ENCODE measurements around the gene TTC29. TPM values are rescaled to one million over a fixed set of nuclear protein-coding genes. Genes with fewer than 3 reads are reported as not detected.
"Not testable (repeated sequence)": the region's sequence is repeated elsewhere in the genome, so short reads cannot be mapped to it uniquely, and the experiment has no call there.

Gene TTC29
- total RNA-seq, 1 experiment from 2014 or later, result not detected

- no peak overlapping the region for H3K4me3 Mint-ChIP-seq (ENCODE audit: unreplicated experiment)
- H3K4me1 Mint-ChIP-seq (ENCODE audit: insufficient read depth, unreplicated experiment), result no peaks in the 10 kb centered on the region
- H3K36me3 Mint-ChIP-seq (ENCODE audit: insufficient read depth, unreplicated experiment), result no peaks in the 10 kb centered on the region
- BruUV-seq (replicated peaks), result no TSS peak
- TF ChIP-seq, protein P1, sequence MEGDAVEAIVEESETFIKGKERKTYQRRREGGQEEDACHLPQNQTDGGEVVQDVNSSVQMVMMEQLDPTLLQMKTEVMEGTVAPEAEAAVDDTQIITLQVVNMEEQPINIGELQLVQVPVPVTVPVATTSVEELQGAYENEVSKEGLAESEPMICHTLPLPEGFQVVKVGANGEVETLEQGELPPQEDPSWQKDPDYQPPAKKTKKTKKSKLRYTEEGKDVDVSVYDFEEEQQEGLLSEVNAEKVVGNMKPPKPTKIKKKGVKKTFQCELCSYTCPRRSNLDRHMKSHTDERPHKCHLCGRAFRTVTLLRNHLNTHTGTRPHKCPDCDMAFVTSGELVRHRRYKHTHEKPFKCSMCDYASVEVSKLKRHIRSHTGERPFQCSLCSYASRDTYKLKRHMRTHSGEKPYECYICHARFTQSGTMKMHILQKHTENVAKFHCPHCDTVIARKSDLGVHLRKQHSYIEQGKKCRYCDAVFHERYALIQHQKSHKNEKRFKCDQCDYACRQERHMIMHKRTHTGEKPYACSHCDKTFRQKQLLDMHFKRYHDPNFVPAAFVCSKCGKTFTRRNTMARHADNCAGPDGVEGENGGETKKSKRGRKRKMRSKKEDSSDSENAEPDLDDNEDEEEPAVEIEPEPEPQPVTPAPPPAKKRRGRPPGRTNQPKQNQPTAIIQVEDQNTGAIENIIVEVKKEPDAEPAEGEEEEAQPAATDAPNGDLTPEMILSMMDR (IDR thresholded peaks at IDR 0.05; ENCODE audit: unreplicated experiment), result no peak
- ChIA-PET CTCF (no interaction called here), POLR2A (no interaction called here)
- no peak for DNase-seq (ENCODE audit: unreplicated experiment)
- peaks cover 5% of the 10 kb centered on the region for H3K9me3 Mint-ChIP-seq (ENCODE audit: unreplicated experiment)
- H3K27ac Mint-ChIP-seq (ENCODE audit: low read depth, unreplicated experiment), result no peak overlapping the region
- intact Hi-C loops (cut with micrococcal nuclease), result no loop called here
- H3K27me3 Mint-ChIP-seq (ENCODE audit: insufficient read depth, unreplicated experiment), result peaks cover 19% of the 10 kb centered on the region
Measured at GRCh38 chr4:146763560-146763959, 182.1 kb downstream of the TTC29 start.

DNA sequence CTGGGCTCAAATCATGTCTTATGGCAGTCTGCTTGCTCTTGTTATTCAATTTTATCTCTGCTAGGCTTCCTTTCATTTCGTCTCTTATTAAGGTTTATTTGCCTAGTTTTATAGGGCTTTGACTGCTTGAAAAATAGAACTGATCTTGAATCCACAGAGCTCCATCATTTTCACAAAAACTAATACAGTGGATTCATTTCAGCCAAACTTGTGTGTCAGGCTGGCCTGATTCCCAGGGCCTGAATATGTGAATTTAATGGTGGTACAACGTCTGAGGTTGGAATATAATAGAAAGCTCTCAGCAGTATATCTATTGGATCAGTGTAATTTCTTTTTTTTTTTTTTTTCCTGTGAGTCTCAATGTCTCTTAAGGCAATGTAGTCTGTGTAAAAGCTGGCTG, 183.6 kb downstream of the TTC29 start:
- no peak overlapping the region for H3K27ac Mint-ChIP-seq (ENCODE audit: low read depth, unreplicated experiment)
- peaks cover 14% of the 10 kb centered on the region for H3K9me3 Mint-ChIP-seq (ENCODE audit: unreplicated experiment)
- intact Hi-C loops (cut with micrococcal nuclease), result no loop called here
- peaks cover 35% of the 10 kb centered on the region for H3K27me3 Mint-ChIP-seq (ENCODE audit: insufficient read depth, unreplicated experiment)
- no TSS peak for BruUV-seq (replicated peaks)
- DNase-seq (ENCODE audit: unreplicated experiment), result no peak
- H3K4me1 Mint-ChIP-seq (ENCODE audit: insufficient read depth, unreplicated experiment), result no peaks in the 10 kb centered on the region
- no peak overlapping the region for H3K4me3 Mint-ChIP-seq (ENCODE audit: unreplicated experiment)
- ChIA-PET POLR2A (interaction anchor here (0.7 kb wide), 1 partner anchor 37 kb away, joined by 3 read pairs; no protein-coding TSS in a partner anchor), CTCF (no interaction called here)
- TF ChIP-seq, protein P1 (IDR thresholded peaks at IDR 0.05; ENCODE audit: unreplicated experiment), result no peak
- no peaks in the 10 kb centered on the region for H3K36me3 Mint-ChIP-seq (ENCODE audit: insufficient read depth, unreplicated experiment)

DNA sequence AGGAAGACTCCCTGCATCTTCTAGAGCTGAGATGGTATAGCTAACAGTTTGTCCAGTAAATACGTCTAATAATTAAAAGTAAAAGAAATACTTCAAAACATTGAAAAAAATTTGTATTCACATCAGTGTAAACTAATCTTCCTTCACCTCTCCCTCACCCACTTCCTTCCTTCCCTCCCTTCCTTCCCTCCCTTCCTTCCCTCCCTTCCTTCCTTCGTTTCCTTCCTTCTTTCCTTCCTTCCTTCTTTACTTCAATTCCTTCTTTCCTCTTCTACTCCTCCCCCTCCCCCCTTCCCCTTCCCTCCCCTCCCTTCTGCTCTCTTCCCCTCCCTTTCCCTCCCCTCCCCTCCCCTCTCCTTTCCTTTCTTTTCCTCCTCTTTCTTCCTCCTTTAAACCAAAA, 203.2 kb downstream of the TTC29 start:
- no TSS peak for BruUV-seq (replicated peaks)
- TF ChIP-seq, protein P1 (IDR thresholded peaks at IDR 0.05; ENCODE audit: unreplicated experiment), result no peak
- H3K36me3 Mint-ChIP-seq (ENCODE audit: insufficient read depth, unreplicated experiment), result no peaks in the 10 kb centered on the region
- POLR2A ChIA-PET, result no interaction called here
- no peak for DNase-seq (ENCODE audit: unreplicated experiment)
- peaks cover 18% of the 10 kb centered on the region for H3K27me3 Mint-ChIP-seq (ENCODE audit: insufficient read depth, unreplicated experiment)
- no peak overlapping the region for H3K4me3 Mint-ChIP-seq (ENCODE audit: unreplicated experiment)
- CTCF ChIA-PET, result no interaction called here
- intact Hi-C loops (cut with micrococcal nuclease), result no loop called here
- H3K9me3 Mint-ChIP-seq (ENCODE audit: unreplicated experiment), result no peaks in the 10 kb centered on the region
- no peak overlapping the region for H3K27ac Mint-ChIP-seq (ENCODE audit: low read depth, unreplicated experiment)
- no peaks in the 10 kb centered on the region for H3K4me1 Mint-ChIP-seq (ENCODE audit: insufficient read depth, unreplicated experiment)

DNA sequence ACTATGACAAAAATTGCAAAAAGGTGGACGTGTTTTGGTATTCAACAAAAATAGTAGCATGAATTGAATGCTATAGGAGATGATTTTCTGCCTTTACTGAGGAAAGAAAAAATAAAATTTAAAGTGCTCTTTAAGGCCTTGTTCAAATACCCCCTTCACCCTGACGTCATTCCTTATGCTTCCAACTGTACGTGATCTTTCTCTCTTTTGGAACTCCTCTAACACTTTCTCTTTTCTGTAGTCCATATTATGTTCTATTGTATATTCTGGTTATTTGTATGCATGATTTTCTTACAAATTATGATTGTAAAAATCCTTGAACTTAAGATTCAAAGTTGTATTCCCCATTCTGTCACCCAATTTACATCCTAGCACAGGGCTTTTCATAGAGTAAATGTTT, 206.5 kb downstream of the TTC29 start:
- ChIA-PET POLR2A (no interaction called here), CTCF (no interaction called here)
- peaks cover 28% of the 10 kb centered on the region for H3K27me3 Mint-ChIP-seq (ENCODE audit: insufficient read depth, unreplicated experiment)
- BruUV-seq (replicated peaks), result no TSS peak
- no peaks in the 10 kb centered on the region for H3K4me1 Mint-ChIP-seq (ENCODE audit: insufficient read depth, unreplicated experiment)
- no peak overlapping the region for H3K27ac Mint-ChIP-seq (ENCODE audit: low read depth, unreplicated experiment)
- DNase-seq (ENCODE audit: unreplicated experiment), result no peak
- intact Hi-C loops (cut with micrococcal nuclease), result no loop called here
- TF ChIP-seq, protein P1 (IDR thresholded peaks at IDR 0.05; ENCODE audit: unreplicated experiment), result no peak
- no peaks in the 10 kb centered on the region for H3K36me3 Mint-ChIP-seq (ENCODE audit: insufficient read depth, unreplicated experiment)
- H3K4me3 Mint-ChIP-seq (ENCODE audit: unreplicated experiment), result no peak overlapping the region
- H3K9me3 Mint-ChIP-seq (ENCODE audit: unreplicated experiment), result no peaks in the 10 kb centered on the region

DNA sequence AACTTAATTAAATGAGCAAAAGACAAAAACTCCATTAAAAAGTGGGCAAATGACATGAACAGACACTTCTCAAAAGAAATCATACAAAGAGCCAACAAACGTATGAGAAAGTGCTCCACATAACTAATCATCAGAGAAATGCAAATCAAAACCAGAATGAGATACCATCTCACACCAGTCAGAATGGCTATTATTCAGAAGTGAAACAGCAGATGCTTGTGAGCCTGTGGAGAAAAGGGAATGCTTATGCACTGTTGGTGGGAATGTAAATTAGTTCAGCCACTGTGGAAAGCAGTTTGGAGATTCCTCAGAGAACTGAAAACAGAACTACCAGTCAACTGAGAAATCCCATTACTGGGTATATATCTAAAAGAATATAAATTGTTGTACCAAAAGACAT, 222.1 kb downstream of the TTC29 start:
- H3K9me3 Mint-ChIP-seq (ENCODE audit: unreplicated experiment); H3K27ac Mint-ChIP-seq (ENCODE audit: low read depth, unreplicated experiment); H3K4me1 Mint-ChIP-seq (ENCODE audit: insufficient read depth, unreplicated experiment); H3K36me3 Mint-ChIP-seq (ENCODE audit: insufficient read depth, unreplicated experiment); H3K4me3 Mint-ChIP-seq (ENCODE audit: unreplicated experiment); DNase-seq (ENCODE audit: unreplicated experiment); BruUV-seq (replicated peaks); intact Hi-C loops (cut with micrococcal nuclease); H3K27me3 Mint-ChIP-seq (ENCODE audit: insufficient read depth, unreplicated experiment); CTCF ChIA-PET: not testable (repeated sequence)
- POLR2A ChIA-PET, result interaction anchor here (0.6 kb wide), 1 partner anchor 200 kb away, joined by 4 read pairs; no protein-coding TSS in a partner anchor
